ENCODE data around the gene ANKRD53.

DNA sequence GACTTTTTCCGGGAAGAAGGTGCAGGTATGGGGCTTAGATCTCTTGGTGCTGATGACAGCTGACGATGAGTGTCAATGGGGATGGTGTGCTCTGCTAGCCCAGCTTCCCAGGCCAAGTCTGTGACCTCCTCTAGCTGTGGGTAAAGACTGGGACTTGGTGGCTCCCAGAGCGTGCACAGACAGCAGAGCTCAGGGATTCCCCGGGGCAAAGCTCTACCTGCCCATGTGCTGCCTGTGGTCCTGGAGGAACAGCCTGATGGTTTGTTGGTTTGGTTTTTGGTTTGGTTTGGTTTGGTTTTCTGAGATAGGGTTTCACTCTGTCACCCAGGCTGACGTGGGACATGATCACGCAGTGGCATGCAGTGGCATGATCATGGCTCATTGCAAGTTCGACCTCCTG, 23.5 kb upstream of the ANKRD53 start:
- TF ChIP-seq CTCF (IDR thresholded peaks at IDR 0.05) (no peak), ZFX (IDR thresholded peaks at IDR 0.05; ENCODE audit: borderline replicate concordance) (no peak)
